HCT116 (cell line): ENCODE results near the gene UQCC2. TPM values are rescaled to one million over a fixed set of nuclear protein-coding genes. Genes with fewer than 3 reads are reported as not detected.

Source experiments
- ATAC-seq: fragments of 200-7000 bp; cut with Tn5 transposase; 2 replicates; pipeline ENCODE4 v1.9.1; 2020; ENCODE audit warnings: mild to moderate bottlenecking, moderate library complexity
- BruUV-seq: library from RNA; stranded (reverse); fragments of 400-500 nt; replicated peaks from 2 replicates; lab custom pipeline; 2021; lab: Mats Ljungman, UMichigan
- CTCF ChIA-PET: fragments of 300-600 bp; sonication (Branson Sonifier 250); formaldehyde crosslinking; loops from one replicate; lab custom pipeline; 2021; ENCODE audit warnings: antibody characterized with exemption; lab: Charles Lee
- POLR2A ChIA-PET: fragments of 300-600, 350-600 bp; sonication (Branson Sonifier 250); formaldehyde crosslinking; loops from one replicate; lab custom pipeline; 2021; ENCODE audit warnings: antibody characterized with exemption; lab: Charles Lee
- RAD21 ChIA-PET, 2 experiments: fragments of 300-600 bp; sonication (Branson Sonifier 250); formaldehyde crosslinking; loops; one replicate each; lab custom pipeline; 2023; ENCODE audit warnings: low total read pairs in 2 of 2; ENCODE audit not compliant: uncharacterized antibody in 2 of 2, unreplicated experiment in 2 of 2, low non-redundant PET in 1 of 2; lab: Charles Lee
- DNase-seq: peaks from one replicate; pipeline ENCODE4 v3.0.0-alpha.2; 2010; ENCODE audit warnings: low read depth, low spot score
- H2AFZ ChIP-seq: fragments of 200-600 bp; shearing (Covaris generic), sonication (generic); 2 replicates; pipeline ENCODE4 v1.6.1; 2017; ENCODE audit warnings: low read depth, mixed run types, mixed read lengths, antibody characterized with exemption, low read length; ENCODE audit not compliant: poor library complexity, severe bottlenecking
- H3K27ac ChIP-seq: 2 replicates; pipeline ENCODE4 v1.5.1; 2012; ENCODE audit warnings: low read depth, low read length
- H3K27me3 ChIP-seq: fragments of 200-600 bp; sonication (generic); 2 replicates; pipeline ENCODE4 v1.6.1; 2016; ENCODE audit warnings: mixed run types, low read length, mixed read lengths; ENCODE audit not compliant: insufficient read depth
- H3K36me3 ChIP-seq, 2 experiments: fragments of 200-500 bp in 1 of 2; fragments of 200-600 bp in 1 of 2; sonication (Bioruptor generic) in 1 of 2; sonication (generic) in 1 of 2; 2 replicates each; pipeline versions ENCODE4 v1.5.1 to v1.6.1; 2014 to 2016; ENCODE audit warnings: low read length in 2 of 2, inconsistent platforms in 1 of 2, mixed read lengths in 1 of 2, mixed run types in 1 of 2; ENCODE audit not compliant: insufficient read depth in 2 of 2, control insufficient read depth in 1 of 2
- H3K4me1 ChIP-seq, 2 experiments: fragments of 200-600 bp in 1 of 2; sonication (generic) in 1 of 2; 2 replicates each; pipeline versions ENCODE4 v1.5.1 to v1.6.1; 2012 to 2017; ENCODE audit warnings: low read length in 2 of 2, inconsistent platforms in 1 of 2, mild to moderate bottlenecking in 1 of 2, mixed read lengths in 1 of 2, mixed run types in 1 of 2, moderate library complexity in 1 of 2; ENCODE audit not compliant: insufficient read depth in 2 of 2, control insufficient read depth in 1 of 2
- H3K4me2 ChIP-seq: fragments of 200-600 bp; sonication (generic); 2 replicates; pipeline ENCODE4 v1.6.1; 2017; ENCODE audit warnings: mixed run types, low read length, mixed read lengths
- H3K4me3 ChIP-seq, 2 experiments: fragments of 200-600 bp in 1 of 2; sonication (generic) in 1 of 2; replicated peaks in 1 of 2; 2 replicates each; pipeline ENCODE4 v1.5.1; 2011 to 2016; ENCODE audit warnings: low read length in 2 of 2, control low read depth in 1 of 2, low read depth in 1 of 2, mild to moderate bottlenecking in 1 of 2, mixed read lengths in 1 of 2, mixed run types in 1 of 2
- H3K79me2 ChIP-seq: fragments of 200-600 bp; sonication (generic); 2 replicates; pipeline ENCODE4 v1.6.1; 2017; ENCODE audit warnings: mild to moderate bottlenecking, mixed run types, low read length, moderate library complexity, mixed read lengths; ENCODE audit not compliant: insufficient read depth
- H3K9ac ChIP-seq: fragments of 200-600 bp; sonication (generic); 2 replicates; pipeline ENCODE4 v1.6.1; 2016; ENCODE audit warnings: low read length, mixed read lengths
- H3K9me2 ChIP-seq: fragments of 200-600 bp; sonication (generic), shearing (Covaris generic); 2 replicates; pipeline ENCODE4 v1.6.1; 2017; ENCODE audit warnings: mixed run types, mild to moderate bottlenecking, moderate library complexity; ENCODE audit not compliant: insufficient read depth
- H3K9me3 ChIP-seq, 2 experiments: fragments of 200-500 bp in 1 of 2; fragments of 200-600 bp in 1 of 2; sonication (Bioruptor generic) in 1 of 2; sonication (generic) in 1 of 2; 2 replicates each; pipeline ENCODE4 v1.6.1; 2014 to 2017; ENCODE audit warnings: low read length in 2 of 2, mixed read lengths in 2 of 2, inconsistent platforms in 1 of 2, low read depth in 1 of 2, mild to moderate bottlenecking in 1 of 2, mixed run types in 1 of 2, moderate library complexity in 1 of 2; ENCODE audit not compliant: control insufficient read depth in 1 of 2, insufficient read depth in 1 of 2
- H4K20me1 ChIP-seq: fragments of 200-600 bp; sonication (generic), shearing (Covaris generic); 2 replicates; pipeline ENCODE4 v1.6.1; 2017; ENCODE audit warnings: mixed run types, mild to moderate bottlenecking, moderate library complexity; ENCODE audit not compliant: insufficient read depth
- ATF3 ChIP-seq: IDR thresholded peaks from 2 replicates; pipeline ENCODE4 v1.6.1; 2012
- CEBPB ChIP-seq: IDR thresholded peaks from 2 replicates; pipeline ENCODE4 v1.6.1; 2012; ENCODE audit warnings: low read depth
- CTCF ChIP-seq, 3 experiments: fragments of 200-600 bp in 1 of 3; sonication (generic) in 1 of 3; IDR thresholded peaks in 2 of 3; conservative IDR thresholded peaks in 1 of 3; 2 replicates each; pipeline ENCODE4 v1.5.1; 2012 to 2017; ENCODE audit warnings: low read depth in 2 of 3, low read length in 2 of 3, antibody characterized with exemption in 1 of 3, borderline replicate concordance in 1 of 3, control low read depth in 1 of 3, mild to moderate bottlenecking in 1 of 3, mixed read lengths in 1 of 3, mixed run types in 1 of 3, moderate library complexity in 1 of 3; ENCODE audit not compliant: insufficient read depth in 1 of 3
- ELF1 ChIP-seq: IDR thresholded peaks from 2 replicates; pipeline ENCODE4 v1.6.1; 2012; ENCODE audit warnings: low read depth, borderline replicate concordance
- EZH2phosphoT487 ChIP-seq: fragments of 200-600 bp; IDR thresholded peaks from 2 replicates; pipeline ENCODE4 v1.6.1; 2018; ENCODE audit warnings: antibody characterized with exemption, borderline replicate concordance
- FOSL1 ChIP-seq: IDR thresholded peaks from 2 replicates; pipeline ENCODE4 v1.6.1; 2012; ENCODE audit warnings: low read depth
- POLR2A ChIP-seq: IDR thresholded peaks from 2 replicates; pipeline ENCODE4 v1.7.0; 2011; ENCODE audit warnings: borderline replicate concordance; ENCODE audit not compliant: insufficient read depth, insufficient read length; ENCODE audit errors: extremely low read depth
- POLR2AphosphoS5 ChIP-seq: IDR thresholded peaks from 2 replicates; pipeline ENCODE4 v1.6.1; 2011; ENCODE audit warnings: mild to moderate bottlenecking, low read depth, low read length, moderate library complexity
- RAD21 ChIP-seq: IDR thresholded peaks from 2 replicates; pipeline ENCODE4 v1.6.1; 2012; ENCODE audit warnings: low read depth, mild to moderate bottlenecking
- REST ChIP-seq: IDR thresholded peaks from 2 replicates; pipeline ENCODE4 v1.6.1; 2012; ENCODE audit warnings: low read depth
- SRF ChIP-seq: IDR thresholded peaks from 2 replicates; pipeline ENCODE4 v1.6.1; 2012; ENCODE audit warnings: low read depth
- TCF7L2 ChIP-seq: IDR thresholded peaks from 2 replicates; pipeline ENCODE4 v1.7.0; 2011; ENCODE audit warnings: borderline replicate concordance, inconsistent platforms; ENCODE audit not compliant: insufficient read depth, insufficient read length; ENCODE audit errors: extremely low read depth
- intact Hi-C: fragments of 100-400 bp; cut with micrococcal nuclease; formaldehyde crosslinking; loops from 2 replicates; pipeline ENCODE4 v1.10.0; 2022
- total RNA-seq: library from RNA; stranded (reverse); gene quantifications from one replicate; pipeline ENCODE4 v1.2.1, GENCODE V29; 2021; ENCODE audit not compliant: unreplicated experiment
- TF ChIP-seq, protein P1 (sequence below): IDR thresholded peaks from 2 replicates; pipeline ENCODE4 v1.6.1; 2011; ENCODE audit warnings: mild to moderate bottlenecking, low read length, moderate library complexity; ENCODE audit not compliant: insufficient replicate concordance; ENCODE audit errors: extremely low read depth

UQCC2 gene
- total RNA-seq, 1 experiment from 2014 or later: 95.1 TPM

DNA sequence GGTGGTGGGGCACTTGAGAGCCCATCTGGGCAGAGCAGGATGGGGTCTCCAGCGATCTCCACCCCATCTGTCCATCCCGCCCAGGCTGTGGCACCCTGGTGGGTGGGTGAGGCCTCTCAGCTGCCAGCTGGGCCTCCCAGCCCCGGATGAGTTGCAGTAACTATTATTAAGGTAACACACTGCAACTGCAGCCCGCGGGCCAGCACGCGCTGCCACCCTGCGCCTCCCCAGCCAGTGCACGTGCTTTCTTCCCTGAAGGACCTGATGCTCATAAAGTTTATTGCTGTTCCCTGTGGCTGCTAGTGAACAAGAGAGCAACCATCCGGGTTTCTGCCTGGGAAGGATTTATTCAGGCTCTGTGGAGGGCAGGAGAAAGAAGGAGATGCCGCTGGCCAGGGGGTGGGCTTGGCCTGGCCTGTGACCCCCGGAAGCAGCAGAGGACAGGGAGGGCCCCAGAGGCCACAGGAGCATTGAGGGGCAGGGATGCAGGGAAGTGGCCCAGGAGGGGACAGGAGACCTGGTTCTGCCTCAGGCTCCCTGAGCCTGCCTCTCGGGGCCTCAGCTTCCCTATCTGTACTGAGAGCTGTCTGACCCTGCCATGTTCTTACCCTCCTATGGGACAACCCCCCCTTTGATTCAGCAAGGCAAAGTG, 33.5 kb upstream of the UQCC2 start (continued):
- TF ChIP-seq POLR2AphosphoS5 (no peak), POLR2A (no peak), TCF7L2 (no peak), CEBPB (no peak), SRF (no peak)

- ChIA-PET CTCF (interaction anchor here (0.8 to 3.5 kb wide), 8 partner anchors 15 to 411 kb away, joined by 3 to 14 read pairs (median 6); partner anchors contain the start of gene UQCC2), RAD21 (interaction anchor here (0.7 to 1.4 kb wide), 2 partner anchors 16 to 776 kb away, joined by 3 to 8 read pairs; partner anchors contain the start of gene BRD2 (in 1 of the 2)), POLR2A (no interaction called here)
- Histone ChIP-seq H3K4me3 (no peak overlapping the region), H3K4me1 (peaks cover 2 to 9% of the 10 kb centered on the region in 2 experiments; a peak in 3 of 4 replicates), H3K4me2 (peak overlapping the region; percentile 33), H2AFZ (peak overlapping the region; percentile 66), H4K20me1 (no peaks in the 10 kb centered on the region), H3K27ac (no peak overlapping the region), H3K36me3 (no peaks in the 10 kb centered on the region), H3K9ac (no peak overlapping the region), H3K9me2 (no peaks in the 10 kb centered on the region), H3K79me2 (no peaks in the 10 kb centered on the region), H3K27me3 (peaks cover 6% of the 10 kb centered on the region; the same call in 1 of the 2 replicates), H3K9me3 (no peaks in the 10 kb centered on the region)
- peak; percentile 42 for DNase-seq
- intact Hi-C loops: loop anchor here (1.0 kb wide), 1 partner anchor 410 kb away; no protein-coding TSS in a partner anchor
- BruUV-seq: no TSS peak
- peak; percentile 94 for ATAC-seq
- no peak for TF ChIP-seq TCF7L2
- peak; percentile 83 to 96 (median 95) for TF ChIP-seq CTCF (IDR thresholded peaks at IDR 0.05 in 2 of 3, conservative IDR thresholded peaks at IDR 0.05 in 1 of 3; ENCODE audit: borderline replicate concordance in 1 of 3, insufficient read depth in 1 of 3, low read depth in 2 of 3, low read length in 2 of 3)
- no peak for TF ChIP-seq EZH2phosphoT487
- no peak for TF ChIP-seq REST
- peak; percentile 86 for TF ChIP-seq RAD21
- TF ChIP-seq, protein P1, sequence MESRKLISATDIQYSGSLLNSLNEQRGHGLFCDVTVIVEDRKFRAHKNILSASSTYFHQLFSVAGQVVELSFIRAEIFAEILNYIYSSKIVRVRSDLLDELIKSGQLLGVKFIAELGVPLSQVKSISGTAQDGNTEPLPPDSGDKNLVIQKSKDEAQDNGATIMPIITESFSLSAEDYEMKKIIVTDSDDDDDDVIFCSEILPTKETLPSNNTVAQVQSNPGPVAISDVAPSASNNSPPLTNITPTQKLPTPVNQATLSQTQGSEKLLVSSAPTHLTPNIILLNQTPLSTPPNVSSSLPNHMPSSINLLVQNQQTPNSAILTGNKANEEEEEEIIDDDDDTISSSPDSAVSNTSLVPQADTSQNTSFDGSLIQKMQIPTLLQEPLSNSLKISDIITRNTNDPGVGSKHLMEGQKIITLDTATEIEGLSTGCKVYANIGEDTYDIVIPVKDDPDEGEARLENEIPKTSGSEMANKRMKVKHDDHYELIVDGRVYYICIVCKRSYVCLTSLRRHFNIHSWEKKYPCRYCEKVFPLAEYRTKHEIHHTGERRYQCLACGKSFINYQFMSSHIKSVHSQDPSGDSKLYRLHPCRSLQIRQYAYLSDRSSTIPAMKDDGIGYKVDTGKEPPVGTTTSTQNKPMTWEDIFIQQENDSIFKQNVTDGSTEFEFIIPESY: no peak
- no peak for TF ChIP-seq POLR2AphosphoS5
- TF ChIP-seq ATF3: no peak
- TF ChIP-seq FOSL1: no peak
- no peak for TF ChIP-seq ELF1
These were observed 32.7 kb upstream of the UQCC2 start for GRCh38 chr6:33744001-33744848.
